ENCODE data around the gene RMND5A.
A peak's percentile ranks its signal among the peaks of the same experiment; 100 is the strongest.
"Not testable (repeated sequence)": the region's sequence is repeated elsewhere in the genome, so short reads cannot be mapped to it uniquely, and the experiment has no call there.

Gene RMND5A

GRCh38 chr2:86719637-86720539 lies at the start of gene RMND5A:
Gene RMND5A (plus strand): TSS chr2:86720291. CDS start chr2:86720668, 377 bp downstream.
- peak; percentile 62 for DNase-seq (ENCODE audit: low spot score)
- in situ Hi-C loops (cut with MboI; ENCODE audit: low sequenced_read_pairs, unreplicated experiment): not testable (repeated sequence)

- in situ Hi-C loops (cut with MboI; ENCODE audit: low sequenced_read_pairs, unreplicated experiment): no loop called here
- no peak for TF ChIP-seq CTCF (IDR thresholded peaks at IDR 0.05; ENCODE audit: borderline replicate concordance, control extremely low read depth, extremely low read depth, insufficient read depth, missing control alignments)
- no peak for DNase-seq (ENCODE audit: low spot score)
Measured at GRCh38 chr2:86671337-86671981, 48.6 kb upstream of the RMND5A start.

GRCh38 chr2:86672027-86672545 lies 48.0 kb upstream of the RMND5A start:
- no peak for TF ChIP-seq CTCF (IDR thresholded peaks at IDR 0.05; ENCODE audit: borderline replicate concordance, control extremely low read depth, extremely low read depth, insufficient read depth, missing control alignments)
- in situ Hi-C loops (cut with MboI; ENCODE audit: low sequenced_read_pairs, unreplicated experiment): no loop called here
- no peak for DNase-seq (ENCODE audit: low spot score)

GRCh38 chr2:86673011-86673410 lies 47.1 kb upstream of the RMND5A start:
- TF ChIP-seq CTCF (IDR thresholded peaks at IDR 0.05; ENCODE audit: borderline replicate concordance, control extremely low read depth, extremely low read depth, insufficient read depth, missing control alignments): no peak
- in situ Hi-C loops (cut with MboI; ENCODE audit: low sequenced_read_pairs, unreplicated experiment): no loop called here

GRCh38 chr2:86673986-86674670 lies 46.0 kb upstream of the RMND5A start:
- in situ Hi-C loops (cut with MboI; ENCODE audit: low sequenced_read_pairs, unreplicated experiment): no loop called here
- no peak for TF ChIP-seq CTCF (IDR thresholded peaks at IDR 0.05; ENCODE audit: borderline replicate concordance, control extremely low read depth, extremely low read depth, insufficient read depth, missing control alignments)
- no peak for DNase-seq (ENCODE audit: low spot score)

More at GRCh38 chr2:86673011-86673410, 47.1 kb upstream of the RMND5A start:
- DNase-seq (ENCODE audit: low spot score): no peak

- TF ChIP-seq CTCF (IDR thresholded peaks at IDR 0.05; ENCODE audit: borderline replicate concordance, control extremely low read depth, extremely low read depth, insufficient read depth, missing control alignments): no peak
- DNase-seq (ENCODE audit: low spot score): no peak
- in situ Hi-C loops (cut with MboI; ENCODE audit: low sequenced_read_pairs, unreplicated experiment): no loop called here
Measured at GRCh38 chr2:86675104-86675503, 45.0 kb upstream of the RMND5A start.
